Mammary epithelial cell (primary cell): ENCODE results near the gene FKBP2.

Source experiments
- EZH2 ChIP-seq: IDR thresholded peaks from 2 replicates; pipeline ENCODE4 v1.6.1; 2012; ENCODE audit warnings: low read length, inconsistent platforms, borderline replicate concordance
- TF ChIP-seq, protein P1 (sequence below), 2 donors: IDR thresholded peaks in 1 of 2; conservative IDR thresholded peaks in 1 of 2; 2 replicates each; pipeline ENCODE4 v1.5.1; 2011 to 2012; ENCODE audit warnings: inconsistent platforms in 2 of 2, low read length in 2 of 2, mild to moderate bottlenecking in 2 of 2, control low read depth in 1 of 2, low read depth in 1 of 2; ENCODE audit not compliant: insufficient read depth in 1 of 2; ENCODE audit errors: extremely low read depth in 1 of 2

DNA sequence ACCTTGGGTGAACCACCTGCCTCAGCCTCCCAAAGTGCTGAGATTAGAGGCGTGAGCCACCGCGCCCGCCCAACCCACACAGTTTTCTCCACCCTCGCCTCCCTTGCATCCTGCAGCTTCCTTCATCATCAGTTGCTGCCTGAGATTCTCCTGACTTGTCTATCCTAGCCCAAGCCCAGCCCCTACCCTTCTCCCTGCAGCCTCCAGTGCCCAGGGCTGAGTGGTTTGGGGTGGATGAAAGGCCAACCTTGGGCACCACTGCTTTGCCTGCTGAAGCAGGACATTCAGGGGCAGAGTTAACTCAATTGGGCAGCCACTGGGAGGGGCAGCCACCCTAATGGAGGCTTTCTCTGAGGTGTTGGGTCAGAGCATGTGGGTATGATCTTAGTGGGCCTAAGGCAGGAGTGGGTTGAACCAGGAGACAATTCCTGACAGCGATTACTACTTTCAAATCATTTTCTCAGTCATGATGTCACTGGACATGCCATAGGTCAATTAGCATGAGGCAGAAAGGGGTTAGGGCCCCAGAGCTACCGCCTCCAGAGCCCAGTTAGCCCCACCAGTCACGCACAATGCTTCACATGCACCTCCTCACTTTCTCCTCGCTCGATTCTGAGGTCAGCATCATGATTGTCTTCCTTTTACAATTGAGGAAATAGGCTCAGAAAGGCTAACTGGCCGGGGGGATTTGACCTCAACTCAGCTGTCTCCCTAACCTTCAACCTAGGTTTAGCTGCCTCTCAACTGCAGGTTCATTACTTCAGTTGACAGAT lies 1.0 kb upstream of the FKBP2 start:
- TF ChIP-seq, protein P1, sequence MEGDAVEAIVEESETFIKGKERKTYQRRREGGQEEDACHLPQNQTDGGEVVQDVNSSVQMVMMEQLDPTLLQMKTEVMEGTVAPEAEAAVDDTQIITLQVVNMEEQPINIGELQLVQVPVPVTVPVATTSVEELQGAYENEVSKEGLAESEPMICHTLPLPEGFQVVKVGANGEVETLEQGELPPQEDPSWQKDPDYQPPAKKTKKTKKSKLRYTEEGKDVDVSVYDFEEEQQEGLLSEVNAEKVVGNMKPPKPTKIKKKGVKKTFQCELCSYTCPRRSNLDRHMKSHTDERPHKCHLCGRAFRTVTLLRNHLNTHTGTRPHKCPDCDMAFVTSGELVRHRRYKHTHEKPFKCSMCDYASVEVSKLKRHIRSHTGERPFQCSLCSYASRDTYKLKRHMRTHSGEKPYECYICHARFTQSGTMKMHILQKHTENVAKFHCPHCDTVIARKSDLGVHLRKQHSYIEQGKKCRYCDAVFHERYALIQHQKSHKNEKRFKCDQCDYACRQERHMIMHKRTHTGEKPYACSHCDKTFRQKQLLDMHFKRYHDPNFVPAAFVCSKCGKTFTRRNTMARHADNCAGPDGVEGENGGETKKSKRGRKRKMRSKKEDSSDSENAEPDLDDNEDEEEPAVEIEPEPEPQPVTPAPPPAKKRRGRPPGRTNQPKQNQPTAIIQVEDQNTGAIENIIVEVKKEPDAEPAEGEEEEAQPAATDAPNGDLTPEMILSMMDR (conservative IDR thresholded peaks at IDR 0.05 in 1 of 2, IDR thresholded peaks at IDR 0.05 in 1 of 2; ENCODE audit: extremely low read depth in 1 of 2, insufficient read depth in 1 of 2, low read depth in 1 of 2, low read length in 2 of 2): no peak
- TF ChIP-seq EZH2: no peak
